ENCODE data around the gene C6orf47.
"Not testable (repeated sequence)": the region's sequence is repeated elsewhere in the genome, so short reads cannot be mapped to it uniquely, and the experiment has no call there.

C6orf47 gene

GRCh38 chr6:31660381-31661261, at the start of gene C6orf47:
TSS of gene C6orf47 (minus strand) at chr6:31660778. CDS start at chr6:31659947, 831 bp downstream.
- FAIRE-seq = no peak
- peak; percentile 85 for DNase-seq (ENCODE audit: insufficient read length, low spot score)

GRCh38 chr6:31709157-31709556, 48.6 kb upstream of the C6orf47 start:
- FAIRE-seq; DNase-seq (ENCODE audit: insufficient read length, low spot score): not testable (repeated sequence)

- DNase-seq (ENCODE audit: insufficient read length, low spot score) (no peak), FAIRE-seq (no peak)
Measured at GRCh38 chr6:31708224-31708623, 47.6 kb upstream of the C6orf47 start.

- no peak for DNase-seq (ENCODE audit: insufficient read length, low spot score)
- FAIRE-seq = no peak
Measured at GRCh38 chr6:31707701-31708100, 47.1 kb upstream of the C6orf47 start.

- no peak for FAIRE-seq
Measured at GRCh38 chr6:31706599-31706998, 46.0 kb upstream of the C6orf47 start, which contains the start of gene LY6G6F. TSS of gene LY6G6F (plus strand) at chr6:31706866. CDS start at chr6:31706907, 41 bp downstream.

GRCh38 chr6:31705931-31706330, 45.4 kb upstream of the C6orf47 start:
- no peak for FAIRE-seq
- no peak for DNase-seq (ENCODE audit: insufficient read length, low spot score)

More at GRCh38 chr6:31706599-31706998, 46.0 kb upstream of the C6orf47 start, which contains the start of gene LY6G6F:
- no peak for DNase-seq (ENCODE audit: insufficient read length, low spot score)

- FAIRE-seq = peak; percentile 98
- peak; percentile 99 for DNase-seq (ENCODE audit: insufficient read length, low spot score)
Measured at GRCh38 chr6:31702819-31703716, 42.5 kb upstream of the C6orf47 start, which contains the start of gene ABHD16A. TSS of gene ABHD16A (minus strand) at chr6:31703324. CDS start at chr6:31703281, 43 bp downstream.

GRCh38 chr6:31702405-31702818, 41.8 kb upstream of the C6orf47 start:
- DNase-seq (ENCODE audit: insufficient read length, low spot score) = no peak
- FAIRE-seq = no peak

- no peak for FAIRE-seq
- no peak for DNase-seq (ENCODE audit: insufficient read length, low spot score)
Measured at GRCh38 chr6:31701666-31702404, 41.3 kb upstream of the C6orf47 start.

- DNase-seq (ENCODE audit: insufficient read length, low spot score) (no peak), FAIRE-seq (no peak)
Measured at GRCh38 chr6:31700740-31701401, 40.3 kb upstream of the C6orf47 start.

GRCh38 chr6:31697555-31697954, 37.0 kb upstream of the C6orf47 start:
- FAIRE-seq = no peak
- no peak for DNase-seq (ENCODE audit: insufficient read length, low spot score)

- FAIRE-seq (no peak), DNase-seq (ENCODE audit: insufficient read length, low spot score) (no peak)
Measured at GRCh38 chr6:31693535-31693934, 33.0 kb upstream of the C6orf47 start.

GRCh38 chr6:31692886-31693285, 32.3 kb upstream of the C6orf47 start:
- DNase-seq (ENCODE audit: insufficient read length, low spot score) = no peak
- FAIRE-seq = no peak

GRCh38 chr6:31692353-31692752, 31.8 kb upstream of the C6orf47 start:
- DNase-seq (ENCODE audit: insufficient read length, low spot score) (no peak), FAIRE-seq (no peak)

GRCh38 chr6:31691564-31692108, 31.1 kb upstream of the C6orf47 start:
- DNase-seq (ENCODE audit: insufficient read length, low spot score) (no peak), FAIRE-seq (no peak)

- FAIRE-seq (no peak), DNase-seq (ENCODE audit: insufficient read length, low spot score) (no peak)
Measured at GRCh38 chr6:31691078-31691463, 30.5 kb upstream of the C6orf47 start.

- no peak for FAIRE-seq
- no peak for DNase-seq (ENCODE audit: insufficient read length, low spot score)
Measured at GRCh38 chr6:31690231-31691077, 29.9 kb upstream of the C6orf47 start.

- DNase-seq (ENCODE audit: insufficient read length, low spot score) (no peak), FAIRE-seq (no peak)
Measured at GRCh38 chr6:31689249-31690110, 28.9 kb upstream of the C6orf47 start.

All from HTR-8/SVneo (cell line).